ENCODE measurements around the gene CST11. TPM values are rescaled to one million over a fixed set of nuclear protein-coding genes. Genes with fewer than 3 reads are reported as not detected.

The CST11 gene
- polyA plus RNA-seq, 12 donors: not detected

Other genes starting within 250 kb of the CST11 start
- 10 to 100 TPM in 9 of 12 donors, 1 to 10 TPM in 2, not detected in 1; 8.0 to 17.3 (median 10.8) TPM for gene NXT1, start 102.1 kb downstream of the CST11 start, polyA plus RNA-seq (ENCODE audit: insufficient read length in 12 of 12)
- gene GZF1, start 90.7 kb downstream of the CST11 start, polyA plus RNA-seq (ENCODE audit: insufficient read length in 12 of 12): 10 to 100 TPM in 5 of 12 donors, 1 to 10 TPM in 6, not detected in 1; 7.8 to 13.6 (median 9.7) TPM
- 10 to 100 TPM in 3 of 12 donors, 1 to 10 TPM in 8, not detected in 1; 5.2 to 12.8 (median 8.1) TPM for gene NAPB, start 31.4 kb downstream of the CST11 start, polyA plus RNA-seq (ENCODE audit: insufficient read length in 12 of 12)
- gene CSTL1, start 13.2 kb downstream of the CST11 start, polyA plus RNA-seq (ENCODE audit: insufficient read length in 12 of 12): not detected
- not detected for gene CST8, start 38.2 kb upstream of the CST11 start, polyA plus RNA-seq (ENCODE audit: insufficient read length in 12 of 12)
- not detected for gene CST9L, start 115.6 kb upstream of the CST11 start, polyA plus RNA-seq (ENCODE audit: insufficient read length in 12 of 12)
- not detected for gene CST9, start 153.0 kb upstream of the CST11 start, polyA plus RNA-seq (ENCODE audit: insufficient read length in 12 of 12)
- 100 to 1,000 TPM in 4 of 12 donors, 10 to 100 TPM in 7, not detected in 1; 67.9 to 280 (median 88.8) TPM for gene CST3, start 185.1 kb upstream of the CST11 start, polyA plus RNA-seq (ENCODE audit: insufficient read length in 12 of 12)
- not detected for gene CST4, start 236.2 kb upstream of the CST11 start, polyA plus RNA-seq (ENCODE audit: insufficient read length in 12 of 12)

Data from muscle of arm (tissue), 12 donors.